DOHH2 (cell line): ENCODE data around the gene PTCHD1.

ENCODE experiments used
- H3F3A ChIP-seq: fragments of 200-600 bp; sonication (generic), shearing (Covaris generic); 2 replicates; pipeline ENCODE4 v1.6.0; 2016; ENCODE audit warnings: antibody characterized with exemption, mild to moderate bottlenecking; ENCODE audit not compliant: control insufficient read depth, insufficient read depth
- H3K27ac ChIP-seq: fragments of 200-600 bp; sonication (generic); 2 replicates; pipeline ENCODE4 v1.5.1; 2014; ENCODE audit warnings: low read depth, mild to moderate bottlenecking, low read length, moderate library complexity
- H3K27me3 ChIP-seq: fragments of 200-600 bp; sonication (generic); 2 replicates; pipeline ENCODE4 v1.6.1; 2014; ENCODE audit warnings: mild to moderate bottlenecking, low read length, mixed read lengths; ENCODE audit not compliant: control insufficient read depth
- H3K36me3 ChIP-seq: fragments of 200-600 bp; sonication (generic); 2 replicates; pipeline ENCODE4 v1.6.1; 2014; ENCODE audit warnings: mild to moderate bottlenecking, low read length, moderate library complexity, mixed read lengths; ENCODE audit not compliant: control insufficient read depth
- H3K4me1 ChIP-seq: fragments of 200-600 bp; sonication (generic); 2 replicates; pipeline ENCODE4 v1.6.1; 2014; ENCODE audit warnings: mild to moderate bottlenecking, low read length, mixed read lengths; ENCODE audit not compliant: control insufficient read depth
- H3K4me2 ChIP-seq: fragments of 200-600 bp; sonication (generic); 2 replicates; pipeline ENCODE4 v1.6.0; 2014; ENCODE audit warnings: mild to moderate bottlenecking, low read length, moderate library complexity
- H3K4me3 ChIP-seq: fragments of 200-600 bp; sonication (generic); 2 replicates; pipeline ENCODE4 v1.5.1; 2014; ENCODE audit warnings: mild to moderate bottlenecking, low read length, mixed read lengths
- H3K79me2 ChIP-seq: fragments of 200-600 bp; sonication (generic); 2 replicates; pipeline ENCODE4 v1.6.1; 2014; ENCODE audit warnings: mild to moderate bottlenecking, low read length, mixed read lengths; ENCODE audit not compliant: control insufficient read depth
- H3K9me2 ChIP-seq: fragments of 200-600 bp; sonication (generic); replicated peaks from 2 replicates; pipeline ENCODE4 v1.6.1; 2014; ENCODE audit warnings: mild to moderate bottlenecking, low read length, mixed read lengths; ENCODE audit not compliant: control insufficient read depth
- H3K9me3 ChIP-seq: fragments of 200-600 bp; sonication (generic); 2 replicates; pipeline ENCODE4 v1.6.1; 2014; ENCODE audit warnings: antibody characterized with exemption, low read length, mixed read lengths; ENCODE audit not compliant: control insufficient read depth, insufficient read depth
- H4K20me1 ChIP-seq: fragments of 200-600 bp; sonication (generic); 2 replicates; pipeline ENCODE4 v1.6.0; 2014; ENCODE audit warnings: low read depth, mild to moderate bottlenecking, antibody characterized with exemption, low read length, moderate library complexity; ENCODE audit not compliant: control insufficient read depth, insufficient read depth
- EZH2phosphoT487 ChIP-seq: fragments of 200-600 bp; sonication (generic); IDR thresholded peaks from 2 replicates; pipeline ENCODE4 v1.6.1; 2017; ENCODE audit warnings: borderline replicate concordance, mild to moderate bottlenecking, antibody characterized with exemption, low read length, moderate library complexity, mixed read lengths
- TF ChIP-seq, protein P1 (sequence below): fragments of 200-600 bp; sonication (generic); IDR thresholded peaks from one replicate; pipeline ENCODE4 v1.5.1; 2014; ENCODE audit warnings: antibody characterized with exemption, mild to moderate bottlenecking, low read depth, low read length; ENCODE audit not compliant: poor library complexity, severe bottlenecking

The PTCHD1 gene

DNA sequence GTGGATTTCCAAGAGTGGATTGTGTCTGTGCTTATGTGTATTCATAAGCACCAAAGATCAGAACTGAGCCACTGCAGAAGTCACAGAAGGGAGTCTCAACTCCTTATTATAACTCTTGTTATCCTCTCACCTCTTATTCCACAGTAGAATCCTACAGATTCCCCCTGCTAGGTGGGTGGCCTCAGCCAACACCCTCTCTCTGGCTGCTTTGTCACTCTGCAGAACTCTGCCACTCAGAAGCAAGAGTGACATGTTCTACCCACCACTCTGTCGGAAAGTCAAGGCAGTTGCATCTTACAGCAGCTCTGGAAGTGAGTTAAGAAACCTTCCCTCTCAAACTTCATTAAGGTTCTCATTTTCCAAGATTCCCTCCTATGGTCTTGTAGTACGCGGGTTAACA, 41.9 kb downstream of the PTCHD1 start:
- Histone ChIP-seq H3K4me3 (no peak overlapping the region), H3K9me3 (no peaks in the 10 kb centered on the region), H3F3A (no peaks in the 10 kb centered on the region), H4K20me1 (no peaks in the 10 kb centered on the region), H3K9me2 (no peaks in the 10 kb centered on the region), H3K27me3 (0 out of 2 replicates have a peak, but pooled peaks cover 3% of the 10 kb centered on the region), H3K79me2 (no peaks in the 10 kb centered on the region), H3K4me2 (no peak overlapping the region), H3K4me1 (no peaks in the 10 kb centered on the region), H3K36me3 (no peaks in the 10 kb centered on the region), H3K27ac (no peak overlapping the region)
- TF ChIP-seq EZH2phosphoT487 = no peak
- TF ChIP-seq, protein P1, sequence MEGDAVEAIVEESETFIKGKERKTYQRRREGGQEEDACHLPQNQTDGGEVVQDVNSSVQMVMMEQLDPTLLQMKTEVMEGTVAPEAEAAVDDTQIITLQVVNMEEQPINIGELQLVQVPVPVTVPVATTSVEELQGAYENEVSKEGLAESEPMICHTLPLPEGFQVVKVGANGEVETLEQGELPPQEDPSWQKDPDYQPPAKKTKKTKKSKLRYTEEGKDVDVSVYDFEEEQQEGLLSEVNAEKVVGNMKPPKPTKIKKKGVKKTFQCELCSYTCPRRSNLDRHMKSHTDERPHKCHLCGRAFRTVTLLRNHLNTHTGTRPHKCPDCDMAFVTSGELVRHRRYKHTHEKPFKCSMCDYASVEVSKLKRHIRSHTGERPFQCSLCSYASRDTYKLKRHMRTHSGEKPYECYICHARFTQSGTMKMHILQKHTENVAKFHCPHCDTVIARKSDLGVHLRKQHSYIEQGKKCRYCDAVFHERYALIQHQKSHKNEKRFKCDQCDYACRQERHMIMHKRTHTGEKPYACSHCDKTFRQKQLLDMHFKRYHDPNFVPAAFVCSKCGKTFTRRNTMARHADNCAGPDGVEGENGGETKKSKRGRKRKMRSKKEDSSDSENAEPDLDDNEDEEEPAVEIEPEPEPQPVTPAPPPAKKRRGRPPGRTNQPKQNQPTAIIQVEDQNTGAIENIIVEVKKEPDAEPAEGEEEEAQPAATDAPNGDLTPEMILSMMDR = no peak

DNA sequence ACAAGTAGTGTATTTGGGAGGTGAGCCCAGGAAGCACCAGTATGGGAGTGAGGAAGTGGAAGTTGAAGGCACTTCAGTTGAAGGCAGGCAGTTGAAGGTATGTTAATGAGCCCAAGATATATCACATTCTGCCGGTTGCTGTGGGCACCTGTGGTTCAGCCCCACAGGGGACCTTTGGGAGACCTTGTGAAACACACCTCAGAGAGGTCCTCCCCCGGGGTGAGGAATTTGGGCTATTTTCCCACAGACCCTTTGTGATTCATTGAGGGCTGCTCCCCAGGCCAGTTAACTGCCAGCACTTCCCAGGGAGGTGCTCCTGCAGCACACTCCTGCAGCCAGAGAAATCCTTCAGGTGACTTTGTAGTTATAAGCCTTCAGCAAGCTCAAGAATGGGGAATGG, 45.9 kb downstream of the PTCHD1 start:
- Histone ChIP-seq H3K4me3 (no peak overlapping the region), H3K27me3 (0 out of 2 replicates have a peak, but pooled peaks cover 6% of the 10 kb centered on the region), H3K9me2 (no peaks in the 10 kb centered on the region), H3K36me3 (no peaks in the 10 kb centered on the region), H3K9me3 (no peaks in the 10 kb centered on the region), H3K4me2 (no peak overlapping the region), H3F3A (no peaks in the 10 kb centered on the region), H3K27ac (no peak overlapping the region), H4K20me1 (no peaks in the 10 kb centered on the region), H3K79me2 (no peaks in the 10 kb centered on the region), H3K4me1 (no peaks in the 10 kb centered on the region)
- TF ChIP-seq EZH2phosphoT487 = no peak
- TF ChIP-seq, protein P1 = no peak

DNA sequence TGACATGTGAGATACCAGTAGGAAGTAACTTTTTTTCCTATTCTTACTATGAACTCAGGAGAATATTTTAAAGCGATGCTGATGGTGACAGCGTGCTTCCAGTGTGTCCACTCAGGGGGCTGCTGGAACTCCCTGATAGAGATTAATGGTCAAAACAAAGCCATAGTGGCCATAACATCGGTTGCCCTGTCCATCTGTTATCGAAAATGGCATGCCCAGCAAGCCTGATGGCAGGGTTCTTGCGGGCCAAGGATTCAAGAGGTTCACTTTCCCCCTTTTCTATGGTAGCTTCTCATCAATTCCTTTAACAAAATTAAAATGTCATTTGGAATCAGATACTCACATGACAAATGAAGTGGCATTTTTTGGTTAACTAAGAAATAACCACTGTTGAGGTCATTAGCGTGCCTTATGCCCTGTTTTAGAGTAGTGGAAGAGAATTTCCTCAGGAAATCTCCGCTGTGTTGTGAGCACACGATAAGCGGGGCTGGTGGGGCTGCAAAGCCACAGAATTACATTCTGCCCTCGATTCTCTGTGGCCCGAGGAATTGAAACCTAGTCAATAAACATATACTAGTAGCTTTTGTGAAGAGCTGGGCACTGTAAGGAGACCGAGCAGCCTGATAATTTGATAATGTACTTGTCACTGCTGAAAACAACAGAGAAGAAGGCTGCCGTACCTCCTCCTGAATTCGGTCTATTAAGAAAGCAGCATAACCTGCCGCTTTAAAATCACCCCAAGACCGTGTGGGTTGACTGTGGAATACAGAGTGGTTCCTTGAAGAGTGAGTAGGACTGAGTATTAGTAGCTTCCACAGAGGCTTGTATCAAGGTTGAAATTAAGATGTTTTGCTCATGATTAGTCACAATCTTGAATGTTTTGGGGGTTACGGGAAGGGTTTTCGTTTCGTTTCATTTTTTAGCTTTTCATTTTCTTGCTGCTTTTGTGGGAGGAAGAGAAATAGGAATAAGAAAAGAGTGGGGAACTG, 46.7 kb downstream of the PTCHD1 start:
- H3F3A ChIP-seq = no peaks in the 10 kb centered on the region
- H3K27ac ChIP-seq = no peak overlapping the region
- H3K4me1 ChIP-seq = no peaks in the 10 kb centered on the region
- H3K36me3 ChIP-seq = no peaks in the 10 kb centered on the region
- no peaks in the 10 kb centered on the region for H4K20me1 ChIP-seq
- H3K79me2 ChIP-seq = no peaks in the 10 kb centered on the region
- no peaks in the 10 kb centered on the region for H3K9me2 ChIP-seq
- no peak for TF ChIP-seq EZH2phosphoT487
- TF ChIP-seq, protein P1 = no peak
- no peak overlapping the region for H3K4me2 ChIP-seq
- no peak overlapping the region for H3K4me3 ChIP-seq
- H3K9me3 ChIP-seq = no peaks in the 10 kb centered on the region
- H3K27me3 ChIP-seq = 0 out of 2 replicates have a peak, but pooled peaks cover 6% of the 10 kb centered on the region
